Neural progenitor cell (in vitro differentiated cells): Measurements from ENCODE around the gene KCNK5. TPM values are rescaled to one million over a fixed set of nuclear protein-coding genes. Genes with fewer than 3 reads are reported as not detected.

Source experiments
- DNase-seq: peaks from one replicate; pipeline ENCODE4 v3.0.0-alpha.2; 2016; ENCODE audit warnings: low spot score
- H2AFZ ChIP-seq: fragments of 200-600 bp; sonication (generic); replicated peaks from 2 replicates; pipeline ENCODE4 v1.6.1; 2016; ENCODE audit warnings: antibody characterized with exemption
- H3F3A ChIP-seq: fragments of 200-600 bp; sonication (generic); 2 replicates; pipeline ENCODE4 v1.6.1; 2016; ENCODE audit warnings: antibody characterized with exemption, low read depth
- H3K27ac ChIP-seq: fragments of 200-600 bp; sonication (generic); 2 replicates; pipeline ENCODE4 v1.5.1; 2016; ENCODE audit warnings: mild to moderate bottlenecking
- H3K27me3 ChIP-seq: fragments of 200-600 bp; sonication (generic); 2 replicates; pipeline ENCODE4 v1.6.1; 2016; ENCODE audit warnings: mild to moderate bottlenecking, moderate library complexity
- H3K36me3 ChIP-seq: fragments of 200-600 bp; sonication (generic); 2 replicates; pipeline ENCODE4 v1.5.1; 2016
- H3K4me1 ChIP-seq: fragments of 200-600 bp; sonication (generic); 2 replicates; pipeline ENCODE4 v1.6.1; 2016; ENCODE audit warnings: mixed run types
- H3K4me2 ChIP-seq: fragments of 200-600 bp; sonication (generic); 2 replicates; pipeline ENCODE4 v1.6.1; 2016
- H3K4me3 ChIP-seq: fragments of 200-600 bp; sonication (generic); 2 replicates; pipeline ENCODE4 v1.5.1; 2016
- H3K79me2 ChIP-seq: fragments of 200-600 bp; sonication (generic); 2 replicates; pipeline ENCODE4 v1.6.1; 2016; ENCODE audit warnings: low read depth
- H3K9ac ChIP-seq: fragments of 200-600 bp; sonication (generic); 2 replicates; pipeline ENCODE4 v1.6.1; 2016
- H3K9me3 ChIP-seq: fragments of 200-600 bp; sonication (generic); 2 replicates; pipeline ENCODE4 v1.5.1; 2016; ENCODE audit warnings: low read depth
- H4K20me1 ChIP-seq: fragments of 200-600 bp; sonication (generic); 2 replicates; pipeline ENCODE4 v1.6.1; 2016; ENCODE audit warnings: low read depth
- H3K27ac Mint-ChIP-seq: 3 replicates; pipeline ENCODE4 v1.8.0; 2021; ENCODE audit warnings: mixed read lengths
- H3K27me3 Mint-ChIP-seq: 2 replicates; pipeline ENCODE4 v1.8.0; 2022; ENCODE audit warnings: low read depth, mild to moderate bottlenecking, inconsistent platforms, moderate library complexity, mixed read lengths; ENCODE audit not compliant: insufficient read depth
- H3K36me3 Mint-ChIP-seq: 3 replicates; pipeline ENCODE4 v1.8.0; 2021; ENCODE audit warnings: mixed read lengths
- H3K4me1 Mint-ChIP-seq: 3 replicates; pipeline ENCODE4 v1.8.0; 2021; ENCODE audit warnings: mixed read lengths
- H3K4me3 Mint-ChIP-seq: 3 replicates; pipeline ENCODE4 v1.8.0; 2021; ENCODE audit warnings: mild to moderate bottlenecking, moderate library complexity, mixed read lengths
- H3K9me3 Mint-ChIP-seq: 3 replicates; pipeline ENCODE4 v1.8.0; 2020; ENCODE audit warnings: mixed read lengths
- CTCF ChIP-seq: fragments of 200-600 bp; sonication (generic); IDR thresholded peaks from 2 replicates; pipeline ENCODE4 v1.5.1; 2017; ENCODE audit warnings: antibody characterized with exemption, mild to moderate bottlenecking
- EZH2 ChIP-seq: fragments of 200-600 bp; sonication (generic); IDR thresholded peaks from 2 replicates; pipeline ENCODE4 v1.6.1; 2017; ENCODE audit warnings: antibody characterized with exemption, mild to moderate bottlenecking, moderate library complexity
- EZH2phosphoT487 ChIP-seq: fragments of 200-600 bp; sonication (generic); IDR thresholded peaks from 2 replicates; pipeline ENCODE4 v1.6.1; 2017; ENCODE audit warnings: antibody characterized with exemption
- total RNA-seq: library from RNA; depleted of rRNA; stranded (reverse); fragments of >200 nt; gene quantifications from 2 replicates; pipeline ENCODE4 v1.2.3, GENCODE V29; 2015; ENCODE audit warnings: low replicate concordance

Gene KCNK5
- total RNA-seq, 1 donor from 2014 or later: 5.7 TPM

- Histone ChIP-seq H3K27me3 (no peaks in the 10 kb centered on the region), H3K4me2 (no peak overlapping the region), H3K27ac (no peak overlapping the region), H3K9me3 (no peaks in the 10 kb centered on the region), H3K36me3 (no peaks in the 10 kb centered on the region), H3F3A (peaks cover 1% of the 10 kb centered on the region), H3K4me1 (no peaks in the 10 kb centered on the region), H2AFZ (no peak overlapping the region), H3K79me2 (no peaks in the 10 kb centered on the region), H4K20me1 (no peaks in the 10 kb centered on the region), H3K4me3 (no peak overlapping the region), H3K9ac (no peak overlapping the region)
- Mint-ChIP-seq H3K36me3 (no peaks in the 10 kb centered on the region), H3K4me1 (peaks cover 3% of the 10 kb centered on the region), H3K9me3 (peaks cover 3% of the 10 kb centered on the region), H3K27ac (no peak overlapping the region), H3K4me3 (no peak overlapping the region), H3K27me3 (peaks cover 6% of the 10 kb centered on the region)
- no peak for DNase-seq
- no peak for TF ChIP-seq CTCF
- no peak for TF ChIP-seq EZH2phosphoT487
- no peak for TF ChIP-seq EZH2
Measured at GRCh38 chr6:39251406-39251805, 22.1 kb upstream of the KCNK5 start.

- Histone ChIP-seq H3K79me2 (no peaks in the 10 kb centered on the region), H3K4me1 (no peaks in the 10 kb centered on the region), H3K27ac (no peak overlapping the region), H3K9me3 (no peaks in the 10 kb centered on the region), H3K27me3 (no peaks in the 10 kb centered on the region), H2AFZ (no peak overlapping the region), H4K20me1 (no peaks in the 10 kb centered on the region), H3F3A (no peaks in the 10 kb centered on the region), H3K36me3 (no peaks in the 10 kb centered on the region), H3K4me2 (no peak overlapping the region), H3K9ac (no peak overlapping the region), H3K4me3 (no peak overlapping the region)
- Mint-ChIP-seq H3K36me3 (no peaks in the 10 kb centered on the region), H3K27me3 (peaks cover 8% of the 10 kb centered on the region), H3K4me1 (no peaks in the 10 kb centered on the region), H3K27ac (no peak overlapping the region), H3K9me3 (peaks cover 3% of the 10 kb centered on the region), H3K4me3 (no peak overlapping the region)
- TF ChIP-seq CTCF (no peak), EZH2 (no peak), EZH2phosphoT487 (no peak)
- DNase-seq: no peak
Measured at GRCh38 chr6:39250507-39250906, 21.2 kb upstream of the KCNK5 start.

GRCh38 chr6:39249278-39249677 lies 20.0 kb upstream of the KCNK5 start:
- H3K4me3 Mint-ChIP-seq: no peak overlapping the region

More at GRCh38 chr6:39249278-39249677, 20.0 kb upstream of the KCNK5 start:
- Mint-ChIP-seq H3K4me1 (no peaks in the 10 kb centered on the region), H3K9me3 (no peaks in the 10 kb centered on the region), H3K27me3 (peaks cover 8% of the 10 kb centered on the region), H3K36me3 (no peaks in the 10 kb centered on the region), H3K27ac (no peak overlapping the region)
- H3K4me1 ChIP-seq: no peaks in the 10 kb centered on the region
- H4K20me1 ChIP-seq: no peaks in the 10 kb centered on the region
- H3F3A ChIP-seq: no peaks in the 10 kb centered on the region
- H3K36me3 ChIP-seq: no peaks in the 10 kb centered on the region
- no peaks in the 10 kb centered on the region for H3K27me3 ChIP-seq
- H3K9me3 ChIP-seq: no peaks in the 10 kb centered on the region
- TF ChIP-seq EZH2 (no peak), EZH2phosphoT487 (no peak), CTCF (no peak)
- no peak overlapping the region for H3K4me3 ChIP-seq
- no peak overlapping the region for H3K9ac ChIP-seq
- no peak overlapping the region for H2AFZ ChIP-seq
- no peak overlapping the region for H3K27ac ChIP-seq
- no peak for DNase-seq
- H3K79me2 ChIP-seq: no peaks in the 10 kb centered on the region
- H3K4me2 ChIP-seq: no peak overlapping the region
